Mesendoderm (in vitro differentiated cells): ENCODE data around the gene EPHB2.
A peak's percentile ranks its signal among the peaks of the same experiment; 100 is the strongest.

Experiments used
- DNase-seq: peaks from one replicate; pipeline ENCODE4 v3.0.0; 2013
- H2AK5ac ChIP-seq: 2 replicates; pipeline ENCODE4 v1.6.1; 2013; ENCODE audit warnings: low read length, inconsistent platforms
- H2BK120ac ChIP-seq: 2 replicates; pipeline ENCODE4 v1.6.1; 2013; ENCODE audit warnings: low read depth, mild to moderate bottlenecking, low read length, moderate library complexity, mixed read lengths
- H2BK15ac ChIP-seq: replicated peaks from 2 replicates; pipeline ENCODE4 v1.6.1; 2013; ENCODE audit warnings: low read depth, mild to moderate bottlenecking, moderate library complexity
- H2BK5ac ChIP-seq: 2 replicates; pipeline ENCODE4 v1.6.1; 2013; ENCODE audit warnings: low read length, inconsistent platforms
- H3K18ac ChIP-seq: 2 replicates; pipeline ENCODE4 v1.6.1; 2013; ENCODE audit warnings: mild to moderate bottlenecking, low read length, mixed read lengths
- H3K23ac ChIP-seq: one replicate; pipeline ENCODE4 v1.6.1; 2013; ENCODE audit warnings: low read length
- H3K27ac ChIP-seq: 2 replicates; pipeline ENCODE4 v1.5.1; 2013; ENCODE audit warnings: low read depth, mild to moderate bottlenecking, inconsistent platforms, low read length, moderate library complexity
- H3K27me3 ChIP-seq: 2 replicates; pipeline ENCODE4 v1.6.1; 2013; ENCODE audit warnings: low read length, control low read depth, mild to moderate bottlenecking, inconsistent platforms; ENCODE audit not compliant: insufficient read depth, poor library complexity
- H3K36me3 ChIP-seq: 2 replicates; pipeline ENCODE4 v1.6.1; 2013; ENCODE audit warnings: low read length, inconsistent platforms; ENCODE audit not compliant: control insufficient read depth, insufficient read depth
- H3K4ac ChIP-seq: one replicate; pipeline ENCODE4 v1.6.1; 2013; ENCODE audit warnings: low read depth, mild to moderate bottlenecking, low read length, moderate library complexity
- H3K4me1 ChIP-seq: 2 replicates; pipeline ENCODE4 v1.6.1; 2013; ENCODE audit warnings: low read depth, low read length, inconsistent platforms; ENCODE audit not compliant: control insufficient read depth
- H3K4me2 ChIP-seq: 2 replicates; pipeline ENCODE4 v1.6.1; 2013; ENCODE audit warnings: low read length
- H3K4me3 ChIP-seq: 2 replicates; pipeline ENCODE4 v1.5.1; 2013; ENCODE audit warnings: mild to moderate bottlenecking, low read length
- H3K56ac ChIP-seq: one replicate; pipeline ENCODE4 v1.6.1; 2013; ENCODE audit warnings: low read length
- H3K79me1 ChIP-seq: 2 replicates; pipeline ENCODE4 v1.6.1; 2013; ENCODE audit warnings: low read length, inconsistent platforms
- H3K79me2 ChIP-seq: 2 replicates; pipeline ENCODE4 v1.6.1; 2013; ENCODE audit warnings: mild to moderate bottlenecking, low read length; ENCODE audit not compliant: control insufficient read depth, insufficient read depth
- H3K9ac ChIP-seq: 2 replicates; pipeline ENCODE4 v1.6.1; 2013; ENCODE audit warnings: low read length, inconsistent platforms
- H4K5ac ChIP-seq: one replicate; pipeline ENCODE4 v1.6.1; 2013; ENCODE audit warnings: low read length
- H4K8ac ChIP-seq: one replicate; pipeline ENCODE4 v1.6.1; 2013; ENCODE audit warnings: low read depth, mild to moderate bottlenecking, control low read depth, low read length, moderate library complexity
- WGBS: extraction: QIAGEN DNeasy Blood & Tissue Kit; methylation state at CpG from one replicate; pipeline ENCODE4 v1.1.7; 2013; ENCODE audit warnings: low lambda C conversion rate, missing lambda C conversion rate; ENCODE audit not compliant: insufficient coverage; ENCODE audit errors: extremely low coverage; 5-methylcytosine and 5-hydroxymethylcytosine counted together

EPHB2 gene

GRCh38 chr1:22846458-22846857, 135.8 kb downstream of the EPHB2 start:
- Histone ChIP-seq H3K27ac (no peak overlapping the region), H3K79me2 (no peaks in the 10 kb centered on the region), H4K8ac (no peak overlapping the region), H3K79me1 (no peaks in the 10 kb centered on the region), H2BK15ac (no peak overlapping the region), H3K4ac (no peak overlapping the region), H2BK120ac (no peak overlapping the region), H3K56ac (no peak overlapping the region), H3K27me3 (no peaks in the 10 kb centered on the region), H2BK5ac (no peak overlapping the region), H4K5ac (no peak overlapping the region), H3K4me2 (no peak overlapping the region), H2AK5ac (no peak overlapping the region), H3K4me3 (no peak overlapping the region), H3K23ac (no peak overlapping the region), H3K9ac (no peak overlapping the region), H3K36me3 (no peaks in the 10 kb centered on the region), H3K18ac (no peak overlapping the region), H3K4me1 (no peaks in the 10 kb centered on the region)
- DNase-seq: no peak
- WGBS: no CpG with 5 or more reads among the region's 12 CpGs

GRCh38 chr1:22847249-22847648, 136.6 kb downstream of the EPHB2 start:
- Histone ChIP-seq H3K23ac (no peak overlapping the region), H3K27ac (no peak overlapping the region), H3K9ac (no peak overlapping the region), H3K4me2 (no peak overlapping the region), H3K56ac (no peak overlapping the region), H2BK5ac (no peak overlapping the region), H3K4ac (no peak overlapping the region), H4K8ac (no peak overlapping the region), H3K4me1 (peaks cover 6% of the 10 kb centered on the region), H2AK5ac (no peak overlapping the region), H3K4me3 (no peak overlapping the region), H3K36me3 (no peaks in the 10 kb centered on the region), H3K27me3 (no peaks in the 10 kb centered on the region), H2BK15ac (no peak overlapping the region), H3K18ac (no peak overlapping the region), H4K5ac (no peak overlapping the region), H2BK120ac (no peak overlapping the region), H3K79me2 (no peaks in the 10 kb centered on the region), H3K79me1 (no peaks in the 10 kb centered on the region)
- DNase-seq: no peak
- WGBS: no CpG with 5 or more reads among the region's 2 CpGs

GRCh38 chr1:22847709-22848108, 137.1 kb downstream of the EPHB2 start:
- Histone ChIP-seq H3K4me3 (no peak overlapping the region), H3K9ac (no peak overlapping the region), H3K4ac (no peak overlapping the region), H3K4me2 (no peak overlapping the region), H2BK15ac (no peak overlapping the region), H2AK5ac (no peak overlapping the region), H3K18ac (no peak overlapping the region), H3K27me3 (no peaks in the 10 kb centered on the region), H3K23ac (no peak overlapping the region), H3K4me1 (peaks cover 6% of the 10 kb centered on the region), H3K79me1 (no peaks in the 10 kb centered on the region), H2BK5ac (no peak overlapping the region), H3K36me3 (no peaks in the 10 kb centered on the region), H3K79me2 (no peaks in the 10 kb centered on the region), H3K27ac (no peak overlapping the region), H3K56ac (no peak overlapping the region), H2BK120ac (no peak overlapping the region), H4K8ac (no peak overlapping the region), H4K5ac (no peak overlapping the region)
- no CpG with 5 or more reads among the region's 2 CpGs for WGBS
- no peak for DNase-seq

- no peak overlapping the region for H3K4me3 ChIP-seq
- peak overlapping the region; percentile 57 for H3K56ac ChIP-seq
- H4K5ac ChIP-seq: no peak overlapping the region
- H3K23ac ChIP-seq: no peak overlapping the region
- H2BK15ac ChIP-seq: no peak overlapping the region
- H3K18ac ChIP-seq: no peak overlapping the region
- no peak overlapping the region for H2BK120ac ChIP-seq
- H3K4me1 ChIP-seq: peaks cover 6% of the 10 kb centered on the region
- no peak overlapping the region for H2BK5ac ChIP-seq
- no peaks in the 10 kb centered on the region for H3K36me3 ChIP-seq
- no CpG with 5 or more reads among the region's 2 CpGs for WGBS
- H3K27me3 ChIP-seq: no peaks in the 10 kb centered on the region
- H3K4ac ChIP-seq: no peak overlapping the region
- H4K8ac ChIP-seq: no peak overlapping the region
- no peak overlapping the region for H3K27ac ChIP-seq
- no peak overlapping the region for H2AK5ac ChIP-seq
- no peak for DNase-seq
- H3K4me2 ChIP-seq: no peak overlapping the region
- H3K79me2 ChIP-seq: no peaks in the 10 kb centered on the region
- H3K79me1 ChIP-seq: no peaks in the 10 kb centered on the region
- no peak overlapping the region for H3K9ac ChIP-seq
These were observed 137.8 kb downstream of the EPHB2 start for GRCh38 chr1:22848405-22848804.

- H2BK5ac ChIP-seq: no peak overlapping the region
- WGBS: no CpG with 5 or more reads among the region's 5 CpGs
- DNase-seq: no peak
These were observed 139.1 kb downstream of the EPHB2 start for GRCh38 chr1:22849770-22850169.

GRCh38 chr1:22850281-22850680, 139.6 kb downstream of the EPHB2 start:
- Histone ChIP-seq H2BK5ac (no peak overlapping the region), H3K4ac (no peak overlapping the region), H3K27me3 (no peaks in the 10 kb centered on the region), H3K27ac (no peak overlapping the region), H3K23ac (no peak overlapping the region), H3K4me1 (peaks cover 11% of the 10 kb centered on the region), H3K9ac (no peak overlapping the region), H4K8ac (no peak overlapping the region), H3K56ac (peak overlapping the region; percentile 34), H2AK5ac (no peak overlapping the region), H3K18ac (no peak overlapping the region), H3K4me2 (no peak overlapping the region), H3K79me1 (no peaks in the 10 kb centered on the region), H2BK120ac (no peak overlapping the region), H4K5ac (no peak overlapping the region), H2BK15ac (no peak overlapping the region), H3K79me2 (no peaks in the 10 kb centered on the region), H3K36me3 (no peaks in the 10 kb centered on the region), H3K4me3 (no peak overlapping the region)
- DNase-seq: no peak
- no CpG with 5 or more reads among the region's 11 CpGs for WGBS

More at GRCh38 chr1:22849770-22850169, 139.1 kb downstream of the EPHB2 start:
- no peak overlapping the region for H3K9ac ChIP-seq
- H3K4me2 ChIP-seq: no peak overlapping the region
- no peak overlapping the region for H3K23ac ChIP-seq
- H3K18ac ChIP-seq: no peak overlapping the region
- no peak overlapping the region for H3K4ac ChIP-seq
- H2BK120ac ChIP-seq: no peak overlapping the region
- H3K27ac ChIP-seq: no peak overlapping the region
- H4K5ac ChIP-seq: no peak overlapping the region
- H3K4me1 ChIP-seq: peaks cover 9% of the 10 kb centered on the region
- no peaks in the 10 kb centered on the region for H3K79me1 ChIP-seq
- H3K79me2 ChIP-seq: no peaks in the 10 kb centered on the region
- H3K56ac ChIP-seq: no peak overlapping the region
- no peaks in the 10 kb centered on the region for H3K36me3 ChIP-seq
- H2AK5ac ChIP-seq: no peak overlapping the region
- no peak overlapping the region for H2BK15ac ChIP-seq
- H3K4me3 ChIP-seq: no peak overlapping the region
- no peak overlapping the region for H4K8ac ChIP-seq
- H3K27me3 ChIP-seq: no peaks in the 10 kb centered on the region
